Activated T-cell treated with anti-CD3 and anti-CD28 coated beads, Interleukin-2, amount 50 U/mL, for 4 hours (primary cell): ENCODE results near the gene RAB5A. TPM values are rescaled to one million over a fixed set of nuclear protein-coding genes. Genes with fewer than 3 reads are reported as not detected.
"Not testable (repeated sequence)": the region's sequence is repeated elsewhere in the genome, so short reads cannot be mapped to it uniquely, and the experiment has no call there.

Experiments used
- ATAC-seq, 2 donors: fragments of 200-7000 bp; cut with Tn5 transposase; one replicate each; pipeline ENCODE4 v1.10.0; 2021
- DNase-seq: peaks from one replicate; pipeline ENCODE4 v3.0.0-alpha.2; 2020
- H3K27me3 Mint-ChIP-seq: one replicate; pipeline ENCODE4 v1.8.0; 2021; ENCODE audit warnings: low read depth, mixed read lengths
- H3K36me3 Mint-ChIP-seq: one replicate; pipeline ENCODE4 v1.8.0; 2022; ENCODE audit warnings: mixed read lengths; ENCODE audit not compliant: insufficient read depth
- H3K4me1 Mint-ChIP-seq: one replicate; pipeline ENCODE4 v1.8.0; 2021; ENCODE audit warnings: low read depth, mixed read lengths
- H3K4me3 Mint-ChIP-seq: one replicate; pipeline ENCODE4 v1.8.0; 2021; ENCODE audit warnings: mild to moderate bottlenecking, moderate library complexity, mixed read lengths
- H3K9me3 Mint-ChIP-seq: one replicate; pipeline ENCODE4 v1.8.0; 2021; ENCODE audit warnings: mixed read lengths
- total RNA-seq, 3 donors: library from RNA; stranded (reverse); gene quantifications; one replicate each; pipeline ENCODE4 v1.2.1, GENCODE V29; 2021

RAB5A gene
- total RNA-seq, 3 donors from 2014 or later: 51.2 to 58.3 (median 55.3) TPM

- no peaks in the 10 kb centered on the region for H3K9me3 Mint-ChIP-seq
- no peaks in the 10 kb centered on the region for H3K27me3 Mint-ChIP-seq
- peaks cover 18% of the 10 kb centered on the region for H3K36me3 Mint-ChIP-seq
- no peak overlapping the region for H3K4me3 Mint-ChIP-seq
- DNase-seq (no peak), ATAC-seq (no peak)
- peaks cover 63% of the 10 kb centered on the region for H3K4me1 Mint-ChIP-seq
Measured at GRCh38 chr3:19967208-19967607, 20.3 kb downstream of the RAB5A start.

- Mint-ChIP-seq H3K36me3 (peaks cover 19% of the 10 kb centered on the region), H3K9me3 (no peaks in the 10 kb centered on the region), H3K4me3 (no peak overlapping the region), H3K4me1 (peaks cover 62% of the 10 kb centered on the region), H3K27me3 (no peaks in the 10 kb centered on the region)
- no peak for DNase-seq
- no peak for ATAC-seq
Measured at GRCh38 chr3:19967812-19968211, 20.9 kb downstream of the RAB5A start.

DNA sequence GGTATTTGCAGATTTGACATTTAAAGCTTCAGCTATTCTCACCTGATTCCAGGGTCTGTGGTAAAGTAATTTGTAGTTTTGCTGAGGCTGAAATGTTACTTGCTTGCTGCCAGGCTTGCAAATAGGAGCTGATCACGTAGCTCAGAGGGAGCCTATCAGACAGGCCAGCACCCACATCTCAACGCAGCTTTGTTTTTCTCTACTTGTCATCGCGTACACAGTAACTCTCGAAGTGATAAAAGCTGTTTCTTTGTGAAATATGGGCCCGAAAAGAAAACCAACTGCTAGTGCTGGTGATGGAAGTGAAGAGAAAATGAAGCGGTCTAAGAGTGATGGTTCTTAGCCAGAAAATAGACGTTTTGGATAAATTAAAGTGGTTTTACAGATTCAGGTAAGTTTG is 23.4 kb downstream of the RAB5A start:
- peaks cover 20% of the 10 kb centered on the region for H3K36me3 Mint-ChIP-seq
- peaks cover 49% of the 10 kb centered on the region for H3K4me1 Mint-ChIP-seq
- DNase-seq (no peak), ATAC-seq (no peak)
- H3K27me3 Mint-ChIP-seq: no peaks in the 10 kb centered on the region
- no peaks in the 10 kb centered on the region for H3K9me3 Mint-ChIP-seq
- no peak overlapping the region for H3K4me3 Mint-ChIP-seq

DNA sequence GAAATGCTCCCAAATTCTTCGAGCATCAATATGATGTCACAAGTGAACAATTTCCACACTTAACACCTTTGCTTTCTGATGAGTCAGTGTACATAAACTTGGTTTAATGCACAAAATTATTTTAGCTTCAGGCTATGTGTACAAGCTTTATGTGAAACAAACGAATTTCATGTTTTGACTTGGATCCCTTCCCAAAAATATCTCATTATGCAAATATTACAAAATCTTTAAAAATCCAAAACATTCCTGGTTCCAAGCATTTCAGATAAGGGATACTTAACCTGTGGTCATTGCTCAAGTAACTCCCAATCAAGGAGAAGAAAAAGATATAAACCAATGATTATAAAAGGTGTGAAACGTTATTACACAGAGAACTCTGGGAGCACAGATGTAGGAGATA is 25.2 kb downstream of the RAB5A start:
- no peak for DNase-seq

DNA sequence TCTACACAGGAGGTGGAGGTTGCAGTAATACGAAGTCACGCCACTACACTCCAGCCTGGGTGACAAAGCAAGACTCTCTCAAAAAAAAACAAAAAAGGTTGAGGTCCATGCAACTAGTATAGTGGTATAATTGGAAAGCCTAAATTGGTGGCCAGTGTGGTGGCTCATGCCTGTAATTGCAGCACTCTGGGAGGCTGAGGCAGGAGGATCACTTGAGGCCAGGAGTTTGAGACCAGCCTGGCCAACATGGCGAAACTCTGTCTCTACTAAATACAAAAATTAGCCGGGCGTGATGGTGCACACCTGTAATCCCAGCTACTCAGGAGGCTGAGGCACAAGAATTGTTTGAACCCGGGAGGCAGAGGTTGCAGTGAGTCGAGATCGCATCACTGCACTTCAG is 42.0 kb downstream of the RAB5A start:
- not testable (repeated sequence) for H3K4me1 Mint-ChIP-seq, DNase-seq, ATAC-seq, H3K4me3 Mint-ChIP-seq, H3K9me3 Mint-ChIP-seq, H3K27me3 Mint-ChIP-seq
- H3K36me3 Mint-ChIP-seq: peaks cover 27% of the 10 kb centered on the region

More for the DNA sequence above, 25.2 kb downstream of the RAB5A start:
- Mint-ChIP-seq H3K27me3 (no peaks in the 10 kb centered on the region), H3K36me3 (peaks cover 15% of the 10 kb centered on the region), H3K4me1 (peaks cover 32% of the 10 kb centered on the region), H3K4me3 (no peak overlapping the region), H3K9me3 (no peaks in the 10 kb centered on the region)
- ATAC-seq: no peak

DNA sequence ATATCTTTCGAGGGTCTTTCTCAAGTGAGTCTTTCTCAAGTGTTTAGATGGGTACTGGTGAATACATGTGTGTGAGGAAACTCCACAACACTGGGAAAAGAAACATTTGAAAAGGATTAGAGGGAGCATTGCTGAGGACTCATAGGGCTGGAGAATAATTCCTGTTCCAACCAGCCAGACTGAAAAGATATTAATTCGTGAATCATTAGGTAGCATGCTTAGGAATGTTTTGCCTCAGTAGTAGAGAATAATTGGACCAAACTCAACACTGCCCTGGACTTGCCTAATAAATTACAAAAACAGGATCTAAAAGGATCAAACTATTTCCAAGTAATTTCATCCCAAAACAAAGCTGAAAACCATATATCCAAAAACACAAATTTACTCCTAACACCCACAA is 47.9 kb downstream of the RAB5A start:
- H3K36me3 Mint-ChIP-seq: no peaks in the 10 kb centered on the region
- no peaks in the 10 kb centered on the region for H3K27me3 Mint-ChIP-seq
- no peak for ATAC-seq

GRCh38 chr3:19997502-19997901 is 50.6 kb downstream of the RAB5A start:
- DNase-seq (no peak), ATAC-seq (no peak)
- no peaks in the 10 kb centered on the region for H3K27me3 Mint-ChIP-seq
- H3K4me3 Mint-ChIP-seq: no peak overlapping the region
- no peaks in the 10 kb centered on the region for H3K36me3 Mint-ChIP-seq
- no peaks in the 10 kb centered on the region for H3K9me3 Mint-ChIP-seq
- no peaks in the 10 kb centered on the region for H3K4me1 Mint-ChIP-seq

More for the DNA sequence above, 47.9 kb downstream of the RAB5A start:
- H3K4me1 Mint-ChIP-seq: no peaks in the 10 kb centered on the region
- no peaks in the 10 kb centered on the region for H3K9me3 Mint-ChIP-seq
- no peak overlapping the region for H3K4me3 Mint-ChIP-seq
- no peak for DNase-seq

DNA sequence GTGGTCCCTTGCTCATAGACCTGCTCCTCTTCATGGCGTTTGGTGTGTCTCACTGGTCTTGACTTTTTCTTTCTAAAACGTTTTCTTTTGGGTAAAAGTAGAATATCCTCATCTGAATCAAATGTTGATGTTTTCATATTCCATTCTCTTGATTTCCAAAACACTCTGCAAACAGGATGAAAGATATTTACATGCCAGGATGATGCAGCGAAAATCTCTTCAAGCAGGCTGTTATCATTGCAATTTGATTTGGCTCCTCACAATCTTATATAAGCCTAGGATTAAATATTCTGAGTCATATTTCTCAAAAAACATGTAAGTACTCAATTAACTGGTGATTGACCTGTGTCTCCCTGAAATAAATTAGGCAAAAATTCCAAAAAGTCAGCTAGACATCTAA is 55.0 kb downstream of the RAB5A start:
- ATAC-seq (no peak), DNase-seq (no peak)
- Mint-ChIP-seq H3K4me3 (no peak overlapping the region), H3K27me3 (no peaks in the 10 kb centered on the region), H3K4me1 (no peaks in the 10 kb centered on the region), H3K9me3 (no peaks in the 10 kb centered on the region), H3K36me3 (no peaks in the 10 kb centered on the region)

DNA sequence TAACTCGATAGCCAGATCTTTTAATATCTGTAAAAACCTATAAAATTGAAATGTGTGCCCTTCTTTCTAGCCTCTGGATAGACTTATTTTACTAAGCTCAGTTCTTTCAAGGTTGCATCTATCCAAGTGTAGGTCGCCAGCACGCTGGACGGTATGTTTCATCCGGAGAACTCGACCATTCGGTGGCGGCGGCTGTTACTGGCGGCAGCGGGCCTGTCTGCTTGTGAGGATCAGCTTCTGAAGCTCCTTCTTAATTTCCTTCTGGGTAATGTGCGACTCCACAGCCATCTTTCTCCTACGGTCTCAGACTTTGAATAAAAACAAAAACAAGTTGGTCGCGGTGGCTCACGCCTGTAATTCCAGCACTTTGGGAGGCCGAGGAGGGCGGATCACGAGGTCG is 61.1 kb downstream of the RAB5A start:
- DNase-seq: no peak
- Mint-ChIP-seq H3K36me3 (no peaks in the 10 kb centered on the region), H3K4me1 (no peaks in the 10 kb centered on the region), H3K9me3 (no peaks in the 10 kb centered on the region), H3K27me3 (no peaks in the 10 kb centered on the region), H3K4me3 (no peak overlapping the region)
- ATAC-seq: no peak

GRCh38 chr3:20008646-20009045 is 61.7 kb downstream of the RAB5A start:
- H3K9me3 Mint-ChIP-seq: no peaks in the 10 kb centered on the region
- no peaks in the 10 kb centered on the region for H3K27me3 Mint-ChIP-seq
- ATAC-seq (no peak), DNase-seq (no peak)
- no peaks in the 10 kb centered on the region for H3K36me3 Mint-ChIP-seq
- no peaks in the 10 kb centered on the region for H3K4me1 Mint-ChIP-seq
- H3K4me3 Mint-ChIP-seq: no peak overlapping the region

- Mint-ChIP-seq H3K4me1 (no peaks in the 10 kb centered on the region), H3K36me3 (no peaks in the 10 kb centered on the region), H3K9me3 (no peaks in the 10 kb centered on the region), H3K27me3 (no peaks in the 10 kb centered on the region), H3K4me3 (no peak within 1 kb of the TSS)
- no peak for ATAC-seq
- no peak for DNase-seq
Measured at GRCh38 chr3:20012164-20012563, 65.3 kb downstream of the RAB5A start, which contains the start of gene PP2D1. Gene PP2D1, minus strand, starts transcription at chr3:20012264. Its CDS starts 192 bp downstream, at chr3:20012072.

DNA sequence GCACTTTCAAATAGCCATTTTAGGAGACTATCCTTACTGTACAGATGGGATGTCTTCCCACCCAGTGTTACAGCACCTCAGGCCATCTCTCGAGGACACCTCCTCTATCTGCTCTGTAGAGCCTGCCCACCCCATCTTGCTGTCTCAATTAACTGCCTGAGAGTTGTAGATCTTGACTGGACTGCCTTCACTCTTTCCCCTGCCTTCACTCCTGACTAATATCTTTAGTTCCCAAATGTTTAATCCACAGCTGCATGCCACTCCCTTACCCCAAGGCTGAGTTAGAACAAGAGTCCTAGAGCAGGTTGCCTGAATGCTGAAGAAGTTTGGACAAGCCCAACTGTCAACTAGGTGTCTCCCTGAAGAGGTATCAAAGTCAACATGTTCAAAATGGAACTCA is 66.5 kb downstream of the RAB5A start:
- no peak overlapping the region for H3K4me3 Mint-ChIP-seq
- H3K9me3 Mint-ChIP-seq: no peaks in the 10 kb centered on the region
- no peaks in the 10 kb centered on the region for H3K27me3 Mint-ChIP-seq
- ATAC-seq: no peak
- DNase-seq: no peak
- H3K4me1 Mint-ChIP-seq: no peaks in the 10 kb centered on the region
- no peaks in the 10 kb centered on the region for H3K36me3 Mint-ChIP-seq

- H3K36me3 Mint-ChIP-seq: no peaks in the 10 kb centered on the region
- H3K4me3 Mint-ChIP-seq: no peak overlapping the region
- no peaks in the 10 kb centered on the region for H3K4me1 Mint-ChIP-seq
- no peaks in the 10 kb centered on the region for H3K9me3 Mint-ChIP-seq
- no peak for DNase-seq
- no peaks in the 10 kb centered on the region for H3K27me3 Mint-ChIP-seq
- ATAC-seq: no peak
Measured at GRCh38 chr3:20015525-20015924, 68.6 kb downstream of the RAB5A start.

DNA sequence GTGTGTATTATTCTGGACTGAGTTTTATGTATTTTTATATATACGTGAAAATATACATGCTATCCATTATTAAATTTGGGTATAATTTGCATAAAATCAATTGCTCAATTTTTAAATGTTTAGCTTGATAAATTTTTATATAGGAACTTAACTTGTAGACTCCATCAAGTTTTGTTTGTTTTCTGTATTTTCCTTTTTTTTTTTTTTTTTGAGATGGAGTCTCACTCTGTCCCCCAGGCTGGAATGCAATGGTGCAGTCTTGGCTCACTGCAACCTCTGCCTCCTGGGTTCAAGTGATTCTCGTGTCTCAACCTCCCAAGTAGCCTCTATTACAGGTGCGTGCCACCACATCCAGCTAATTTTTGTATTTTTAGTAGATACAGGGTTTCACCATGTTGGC is 69.2 kb downstream of the RAB5A start:
- H3K4me3 Mint-ChIP-seq, H3K9me3 Mint-ChIP-seq, ATAC-seq, H3K36me3 Mint-ChIP-seq, H3K27me3 Mint-ChIP-seq, DNase-seq, H3K4me1 Mint-ChIP-seq: not testable (repeated sequence)

DNA sequence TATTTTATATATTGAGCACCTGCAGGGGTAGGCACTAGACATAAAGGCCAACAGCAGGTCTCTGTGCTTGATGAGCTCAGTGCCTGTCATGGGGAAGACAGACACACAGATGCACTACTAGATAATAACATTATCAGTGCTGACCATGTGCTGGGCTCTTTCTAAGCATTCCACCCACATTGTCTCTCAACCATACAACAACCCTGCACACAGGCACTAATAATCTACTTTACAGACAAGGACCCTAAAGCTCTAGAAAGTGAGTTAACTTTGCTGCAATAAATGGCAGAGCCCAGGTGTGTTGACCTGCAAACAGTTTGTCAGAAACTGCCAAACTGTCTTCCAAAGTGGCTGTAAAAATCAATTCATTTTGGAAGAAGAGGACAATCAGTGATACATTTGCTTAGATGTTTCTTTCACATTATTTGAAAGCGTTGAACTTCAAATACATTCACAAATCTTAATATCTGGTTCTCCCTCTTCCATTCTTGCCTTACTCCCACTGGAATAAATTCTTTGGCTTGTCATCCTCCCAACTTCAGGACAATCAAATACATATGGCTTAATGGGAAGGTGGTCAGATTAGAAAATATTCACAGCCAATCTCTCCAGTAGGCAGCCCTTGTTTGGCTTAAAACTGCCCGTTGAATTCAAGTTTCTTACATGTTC is 76.2 kb downstream of the RAB5A start:
- DNase-seq (no peak), ATAC-seq (no peak)
- H3K4me1 Mint-ChIP-seq: peaks cover 3% of the 10 kb centered on the region
- no peaks in the 10 kb centered on the region for H3K27me3 Mint-ChIP-seq
- H3K36me3 Mint-ChIP-seq: no peaks in the 10 kb centered on the region
- no peak overlapping the region for H3K4me3 Mint-ChIP-seq
- no peaks in the 10 kb centered on the region for H3K9me3 Mint-ChIP-seq
